Measurements from ENCODE around the gene TMEM135.

TMEM135 gene

GRCh38 chr11:87072787-87073186 lies 35.1 kb downstream of the TMEM135 start:
- no peak overlapping the region for H3K4me2 ChIP-seq (ENCODE audit: low read length)
- TF ChIP-seq CTCF (IDR thresholded peaks at IDR 0.05; ENCODE audit: low read depth, low read length, poor library complexity, severe bottlenecking) (no peak), EZH2phosphoT487 (IDR thresholded peaks at IDR 0.05; ENCODE audit: borderline replicate concordance, low read length) (no peak)
- no peak overlapping the region for H3K27ac ChIP-seq (ENCODE audit: low read depth, low read length)
- H3K9me3 ChIP-seq (ENCODE audit: control insufficient read depth, insufficient read depth, low read length) = no peaks in the 10 kb centered on the region
- H3K4me3 ChIP-seq (ENCODE audit: low read length) = no peak overlapping the region
- H3K9me2 ChIP-seq (replicated peaks; ENCODE audit: control insufficient read depth, low read length) = no peaks in the 10 kb centered on the region
- no peaks in the 10 kb centered on the region for H3K27me3 ChIP-seq (ENCODE audit: control insufficient read depth, low read length)
- no peaks in the 10 kb centered on the region for H3F3A ChIP-seq (ENCODE audit: control insufficient read depth, insufficient read depth)
- H3K4me1 ChIP-seq (ENCODE audit: control insufficient read depth, low read length) = no peaks in the 10 kb centered on the region
- H3K36me3 ChIP-seq (ENCODE audit: control insufficient read depth, low read length) = peaks cover 31% of the 10 kb centered on the region
- H4K20me1 ChIP-seq (ENCODE audit: control insufficient read depth, insufficient read depth, low read depth, low read length) = no peaks in the 10 kb centered on the region
- no peaks in the 10 kb centered on the region for H3K79me2 ChIP-seq (ENCODE audit: control insufficient read depth, low read length)

- Histone ChIP-seq H3K27ac (ENCODE audit: low read depth, low read length) (no peak overlapping the region), H3K79me2 (ENCODE audit: control insufficient read depth, low read length) (no peaks in the 10 kb centered on the region), H3F3A (ENCODE audit: control insufficient read depth, insufficient read depth) (no peaks in the 10 kb centered on the region)
These were observed 38.6 kb downstream of the TMEM135 start for GRCh38 chr11:87076260-87076783.

GRCh38 chr11:87076874-87077429 lies 39.2 kb downstream of the TMEM135 start:
- TF ChIP-seq CTCF (IDR thresholded peaks at IDR 0.05; ENCODE audit: low read depth, low read length, poor library complexity, severe bottlenecking) (no peak), EZH2phosphoT487 (IDR thresholded peaks at IDR 0.05; ENCODE audit: borderline replicate concordance, low read length) (no peak)
- Histone ChIP-seq H3F3A (ENCODE audit: control insufficient read depth, insufficient read depth) (no peaks in the 10 kb centered on the region), H4K20me1 (ENCODE audit: control insufficient read depth, insufficient read depth, low read depth, low read length) (no peaks in the 10 kb centered on the region), H3K36me3 (ENCODE audit: control insufficient read depth, low read length) (peaks cover 26% of the 10 kb centered on the region), H3K4me2 (ENCODE audit: low read length) (no peak overlapping the region), H3K4me1 (ENCODE audit: control insufficient read depth, low read length) (no peaks in the 10 kb centered on the region), H3K9me3 (ENCODE audit: control insufficient read depth, insufficient read depth, low read length) (no peaks in the 10 kb centered on the region), H3K79me2 (ENCODE audit: control insufficient read depth, low read length) (no peaks in the 10 kb centered on the region), H3K27ac (ENCODE audit: low read depth, low read length) (no peak overlapping the region), H3K9me2 (replicated peaks; ENCODE audit: control insufficient read depth, low read length) (no peaks in the 10 kb centered on the region), H3K27me3 (ENCODE audit: control insufficient read depth, low read length) (no peaks in the 10 kb centered on the region), H3K4me3 (ENCODE audit: low read length) (no peak overlapping the region)

More at GRCh38 chr11:87076260-87076783, 38.6 kb downstream of the TMEM135 start:
- Histone ChIP-seq H3K9me3 (ENCODE audit: control insufficient read depth, insufficient read depth, low read length) (no peaks in the 10 kb centered on the region), H4K20me1 (ENCODE audit: control insufficient read depth, insufficient read depth, low read depth, low read length) (no peaks in the 10 kb centered on the region), H3K36me3 (ENCODE audit: control insufficient read depth, low read length) (peaks cover 27% of the 10 kb centered on the region), H3K9me2 (replicated peaks; ENCODE audit: control insufficient read depth, low read length) (no peaks in the 10 kb centered on the region), H3K4me1 (ENCODE audit: control insufficient read depth, low read length) (no peaks in the 10 kb centered on the region), H3K4me3 (ENCODE audit: low read length) (no peak overlapping the region), H3K4me2 (ENCODE audit: low read length) (no peak overlapping the region), H3K27me3 (ENCODE audit: control insufficient read depth, low read length) (no peaks in the 10 kb centered on the region)
- TF ChIP-seq CTCF (IDR thresholded peaks at IDR 0.05; ENCODE audit: low read depth, low read length, poor library complexity, severe bottlenecking) (no peak), EZH2phosphoT487 (IDR thresholded peaks at IDR 0.05; ENCODE audit: borderline replicate concordance, low read length) (no peak)
